Mononuclear cell (primary cell): ENCODE measurements around the gene CSNK2B. TPM values are rescaled to one million over a fixed set of nuclear protein-coding genes. Genes with fewer than 3 reads are reported as not detected.

ENCODE experiments used
- H3K27me3 ChIP-seq: 2 replicates; pipeline ENCODE4 v1.6.0; 2011; ENCODE audit warnings: low read length, control low read depth; ENCODE audit not compliant: insufficient read depth
- H3K4me1 ChIP-seq: 2 replicates; pipeline ENCODE4 v1.5.1; 2011; ENCODE audit warnings: mild to moderate bottlenecking, low read length, control low read depth; ENCODE audit not compliant: insufficient read depth
- H3K4me3 ChIP-seq: 2 replicates; pipeline ENCODE4 v1.5.1; 2011; ENCODE audit warnings: mild to moderate bottlenecking, low read length, moderate library complexity
- H3K9me3 ChIP-seq: 2 replicates; pipeline ENCODE4 v1.5.1; 2011; ENCODE audit warnings: low read depth, mild to moderate bottlenecking, control low read depth, low read length
- total RNA-seq: library from RNA; depleted of rRNA; stranded (reverse); fragments of >200 nt; gene quantifications from one replicate; pipeline ENCODE4 v1.2.3, GENCODE V29; 2012

The CSNK2B gene
- total RNA-seq, 1 donor: 124 TPM

- Histone ChIP-seq H3K27me3 (no peaks in the 10 kb centered on the region), H3K4me3 (no peak overlapping the region), H3K9me3 (no peaks in the 10 kb centered on the region), H3K4me1 (no peaks in the 10 kb centered on the region)
Observed at GRCh38 chr6:31631681-31632278, 34.1 kb upstream of the CSNK2B start.

GRCh38 chr6:31632279-31632946 is 33.5 kb upstream of the CSNK2B start:
- Histone ChIP-seq H3K27me3 (no peaks in the 10 kb centered on the region), H3K4me1 (no peaks in the 10 kb centered on the region), H3K9me3 (no peaks in the 10 kb centered on the region), H3K4me3 (no peak overlapping the region)

GRCh38 chr6:31633447-31633846 is 32.4 kb upstream of the CSNK2B start:
- Histone ChIP-seq H3K9me3 (no peaks in the 10 kb centered on the region), H3K4me1 (no peaks in the 10 kb centered on the region), H3K4me3 (no peak overlapping the region), H3K27me3 (no peaks in the 10 kb centered on the region)

GRCh38 chr6:31634131-31634530 is 31.7 kb upstream of the CSNK2B start:
- H3K27me3 ChIP-seq: no peaks in the 10 kb centered on the region
- H3K4me1 ChIP-seq: no peaks in the 10 kb centered on the region
- H3K4me3 ChIP-seq: no peak overlapping the region
- no peaks in the 10 kb centered on the region for H3K9me3 ChIP-seq

- Histone ChIP-seq H3K4me3 (no peak overlapping the region), H3K4me1 (no peaks in the 10 kb centered on the region), H3K9me3 (no peaks in the 10 kb centered on the region), H3K27me3 (no peaks in the 10 kb centered on the region)
Observed at GRCh38 chr6:31634969-31635575, 30.8 kb upstream of the CSNK2B start.

- H3K4me3 ChIP-seq: no peak overlapping the region
- no peaks in the 10 kb centered on the region for H3K4me1 ChIP-seq
- H3K27me3 ChIP-seq: no peaks in the 10 kb centered on the region
- H3K9me3 ChIP-seq: no peaks in the 10 kb centered on the region
Observed at GRCh38 chr6:31636698-31637596, 28.9 kb upstream of the CSNK2B start.

- Histone ChIP-seq H3K4me1 (no peaks in the 10 kb centered on the region), H3K27me3 (no peaks in the 10 kb centered on the region), H3K4me3 (no peak overlapping the region), H3K9me3 (no peaks in the 10 kb centered on the region)
Observed at GRCh38 chr6:31639043-31639442, 26.8 kb upstream of the CSNK2B start.

- no peaks in the 10 kb centered on the region for H3K27me3 ChIP-seq
- H3K9me3 ChIP-seq: no peaks in the 10 kb centered on the region
- H3K4me1 ChIP-seq: no peaks in the 10 kb centered on the region
- no peak overlapping the region for H3K4me3 ChIP-seq
Observed at GRCh38 chr6:31639449-31639861, 26.4 kb upstream of the CSNK2B start.

GRCh38 chr6:31640612-31641011 is 25.3 kb upstream of the CSNK2B start:
- Histone ChIP-seq H3K4me1 (no peaks in the 10 kb centered on the region), H3K4me3 (no peak overlapping the region), H3K27me3 (no peaks in the 10 kb centered on the region), H3K9me3 (no peaks in the 10 kb centered on the region)

GRCh38 chr6:31641370-31641769 is 24.5 kb upstream of the CSNK2B start:
- H3K4me1 ChIP-seq: no peaks in the 10 kb centered on the region
- no peak overlapping the region for H3K4me3 ChIP-seq
- H3K27me3 ChIP-seq: no peaks in the 10 kb centered on the region
- no peaks in the 10 kb centered on the region for H3K9me3 ChIP-seq

- no peaks in the 10 kb centered on the region for H3K9me3 ChIP-seq
- H3K4me3 ChIP-seq: no peak overlapping the region
- no peaks in the 10 kb centered on the region for H3K4me1 ChIP-seq
- no peaks in the 10 kb centered on the region for H3K27me3 ChIP-seq
Observed at GRCh38 chr6:31642798-31643570, 22.9 kb upstream of the CSNK2B start.

- Histone ChIP-seq H3K27me3 (no peaks in the 10 kb centered on the region), H3K9me3 (no peaks in the 10 kb centered on the region), H3K4me1 (no peaks in the 10 kb centered on the region), H3K4me3 (no peak overlapping the region)
Observed at GRCh38 chr6:31643818-31644454, 21.9 kb upstream of the CSNK2B start.

GRCh38 chr6:31645325-31645724 is 20.6 kb upstream of the CSNK2B start:
- peaks cover 3% of the 10 kb centered on the region for H3K4me1 ChIP-seq

GRCh38 chr6:31651602-31652191 is 14.2 kb upstream of the CSNK2B start:
- H3K27me3 ChIP-seq: no peaks in the 10 kb centered on the region
- H3K4me1 ChIP-seq: peaks cover 25% of the 10 kb centered on the region
- H3K9me3 ChIP-seq: no peaks in the 10 kb centered on the region
- H3K4me3 ChIP-seq: peak overlapping the region; percentile 92

More at GRCh38 chr6:31645325-31645724, 20.6 kb upstream of the CSNK2B start:
- no peaks in the 10 kb centered on the region for H3K9me3 ChIP-seq
- H3K4me3 ChIP-seq: no peak overlapping the region
- H3K27me3 ChIP-seq: no peaks in the 10 kb centered on the region
